Neuron (in vitro differentiated cells): ENCODE results near the gene AMZ1.
"Not testable (repeated sequence)": the region's sequence is repeated elsewhere in the genome, so short reads cannot be mapped to it uniquely, and the experiment has no call there.

ENCODE experiments used
- H2AFZ ChIP-seq: one replicate; pipeline ENCODE4 v1.6.1; 2013; ENCODE audit warnings: low read depth, mild to moderate bottlenecking, inconsistent platforms, low read length, moderate library complexity
- H3K27me3 ChIP-seq: one replicate; pipeline ENCODE4 v1.6.1; 2013; ENCODE audit warnings: low read length; ENCODE audit not compliant: insufficient read depth
- H3K36me3 ChIP-seq: one replicate; pipeline ENCODE4 v1.6.1; 2013; ENCODE audit warnings: low read length; ENCODE audit not compliant: insufficient read depth
- H3K4me1 ChIP-seq: one replicate; pipeline ENCODE4 v1.6.1; 2013; ENCODE audit warnings: low read length; ENCODE audit not compliant: insufficient read depth
- H3K4me3 ChIP-seq: 2 replicates; pipeline ENCODE4 v1.5.1; 2013; ENCODE audit warnings: mild to moderate bottlenecking, low read length, moderate library complexity
- H3K9me3 ChIP-seq: one replicate; pipeline ENCODE4 v1.6.1; 2013; ENCODE audit warnings: low read length

AMZ1 gene

DNA sequence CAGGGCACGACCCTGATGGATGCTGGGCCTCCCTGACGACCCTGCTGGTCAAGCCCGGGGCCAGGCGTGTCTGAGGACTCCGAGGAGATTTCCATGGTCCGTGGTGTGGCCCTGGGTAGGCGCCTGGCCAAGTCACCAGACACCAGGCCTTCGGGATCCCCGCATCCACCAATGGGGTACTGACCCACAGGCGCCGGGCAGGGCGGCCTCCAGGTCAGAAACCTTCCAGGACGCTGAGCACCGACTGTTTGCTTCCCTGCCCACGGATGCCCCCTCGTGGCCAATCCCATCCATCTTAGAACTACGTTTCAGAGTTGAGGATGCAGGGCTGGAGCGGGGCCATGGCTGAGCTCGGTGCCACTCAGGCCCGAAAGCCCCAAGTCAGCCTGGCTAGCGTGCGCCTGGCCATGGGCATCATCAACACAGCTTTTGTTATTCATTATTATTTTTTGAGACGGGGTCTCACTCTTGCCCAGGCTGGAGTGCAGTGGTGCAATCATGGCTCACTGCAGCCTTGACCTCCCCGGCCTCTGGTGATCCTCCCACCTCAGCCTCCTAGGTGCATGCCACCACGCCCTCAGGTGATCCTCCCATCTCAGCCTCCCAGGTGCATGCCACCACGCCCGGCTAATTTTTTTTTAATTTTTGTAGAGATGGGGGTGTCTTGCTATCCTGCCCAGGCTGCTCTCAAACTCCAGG is 7.1 kb upstream of the AMZ1 start:
- Histone ChIP-seq H3K4me3 (no peak overlapping the region), H3K36me3 (no peaks in the 10 kb centered on the region), H3K4me1 (peaks cover 16% of the 10 kb centered on the region), H3K27me3 (no peaks in the 10 kb centered on the region), H3K9me3 (peaks cover 2% of the 10 kb centered on the region), H2AFZ (no peak overlapping the region)

- peaks cover 2% of the 10 kb centered on the region for H3K9me3 ChIP-seq
- no peak overlapping the region for H3K4me3 ChIP-seq
- no peaks in the 10 kb centered on the region for H3K36me3 ChIP-seq
- peak overlapping the region; percentile 14 for H2AFZ ChIP-seq
- peaks cover 2% of the 10 kb centered on the region for H3K27me3 ChIP-seq
- peaks cover 16% of the 10 kb centered on the region for H3K4me1 ChIP-seq
Observed at GRCh38 chr7:2681929-2682799, 5.8 kb upstream of the AMZ1 start.

- peaks cover 2% of the 10 kb centered on the region for H3K9me3 ChIP-seq
- no peak overlapping the region for H2AFZ ChIP-seq
Observed at GRCh38 chr7:2684501-2684900, 3.5 kb upstream of the AMZ1 start.

DNA sequence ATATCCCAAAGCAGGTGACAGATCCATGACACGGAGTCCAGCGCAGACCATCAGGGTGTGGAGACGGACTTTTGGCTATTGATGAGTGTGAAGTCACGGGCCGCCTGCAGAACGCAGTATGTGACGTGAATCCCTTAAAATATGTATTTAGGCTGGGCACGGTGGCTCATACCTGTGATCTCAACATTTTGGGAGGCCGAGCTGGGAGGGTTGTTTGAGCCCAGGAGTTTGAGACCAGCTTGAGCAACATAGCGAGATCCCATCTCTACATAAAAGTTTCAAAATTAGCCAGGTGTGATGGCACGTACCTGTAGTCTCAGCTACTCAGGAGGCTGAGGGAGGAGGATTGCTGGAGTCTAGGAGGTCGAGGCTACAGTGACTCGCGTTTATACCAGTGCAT is 1.9 kb upstream of the AMZ1 start:
- Histone ChIP-seq H2AFZ (no peak overlapping the region), H3K4me3 (no peak overlapping the region), H3K27me3 (peaks cover 38% of the 10 kb centered on the region)

More at GRCh38 chr7:2684501-2684900, 3.5 kb upstream of the AMZ1 start:
- H3K36me3 ChIP-seq = no peaks in the 10 kb centered on the region
- no peak overlapping the region for H3K4me3 ChIP-seq
- H3K4me1 ChIP-seq = peaks cover 29% of the 10 kb centered on the region
- H3K27me3 ChIP-seq = peaks cover 24% of the 10 kb centered on the region

GRCh38 chr7:2687338-2687869 is 598 bp upstream of the AMZ1 start:
- no peaks in the 10 kb centered on the region for H3K36me3 ChIP-seq
- peaks cover 18% of the 10 kb centered on the region for H3K4me1 ChIP-seq
- H2AFZ ChIP-seq = no peak overlapping the region
- peaks cover 2% of the 10 kb centered on the region for H3K9me3 ChIP-seq
- H3K4me3 ChIP-seq = no peak overlapping the region
- H3K27me3 ChIP-seq = peaks cover 38% of the 10 kb centered on the region

More for the DNA sequence above, 1.9 kb upstream of the AMZ1 start:
- peaks cover 29% of the 10 kb centered on the region for H3K4me1 ChIP-seq
- peaks cover 2% of the 10 kb centered on the region for H3K9me3 ChIP-seq
- no peaks in the 10 kb centered on the region for H3K36me3 ChIP-seq

DNA sequence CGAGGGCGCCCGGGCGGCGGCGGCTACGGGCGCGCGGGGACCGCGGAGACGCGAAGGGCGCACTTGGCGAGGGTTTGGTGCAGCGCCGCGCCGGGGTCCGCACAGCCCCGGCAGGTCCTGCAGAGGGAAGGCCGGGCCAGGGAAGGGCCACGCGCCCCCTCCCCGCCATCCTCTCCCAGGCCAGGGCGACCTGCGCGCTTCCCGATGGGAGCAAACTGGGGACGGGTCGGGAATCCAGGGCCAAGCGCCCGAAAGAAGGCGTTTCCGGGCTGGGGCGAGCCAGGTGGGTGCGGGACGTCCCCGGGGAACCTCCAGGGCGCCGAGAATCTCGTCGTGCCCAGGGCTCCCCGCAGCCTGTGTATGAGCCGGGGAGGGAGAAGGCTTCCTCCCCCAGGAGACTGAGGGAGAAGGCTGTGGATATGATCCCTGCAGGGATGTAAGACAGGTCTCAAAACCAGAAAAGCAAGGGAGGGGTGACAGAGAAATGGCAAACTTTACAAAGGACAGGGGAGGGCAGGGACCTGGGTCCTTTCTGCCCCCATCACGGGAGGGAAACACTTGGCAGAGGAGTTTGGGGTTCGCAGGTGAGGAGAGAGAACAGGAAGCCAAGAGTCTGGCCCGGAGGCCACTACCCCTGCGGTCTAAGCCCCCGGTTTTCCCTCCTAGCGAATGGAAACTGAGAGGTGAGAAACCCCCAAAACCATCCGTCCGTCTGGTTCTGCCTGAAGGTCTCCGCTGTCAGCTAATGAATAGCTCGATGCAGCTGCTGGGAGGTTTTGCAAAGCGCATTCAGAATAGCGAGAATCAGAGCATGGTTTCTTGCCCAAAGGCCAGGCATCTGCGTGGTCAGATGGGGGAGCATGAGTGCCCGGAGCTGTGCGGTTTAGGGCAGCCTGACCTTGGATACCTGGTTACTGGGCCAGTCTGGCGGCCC is 674 bp downstream of the AMZ1 start:
- Histone ChIP-seq H3K36me3 (no peaks in the 10 kb centered on the region), H3K27me3 (peaks cover 38% of the 10 kb centered on the region), H3K4me1 (peaks cover 13% of the 10 kb centered on the region), H3K9me3 (peaks cover 4% of the 10 kb centered on the region), H3K4me3 (no peak overlapping the region), H2AFZ (peak overlapping the region; percentile 35)

GRCh38 chr7:2689343-2689847 is 1.4 kb downstream of the AMZ1 start:
- Histone ChIP-seq H3K36me3 (no peaks in the 10 kb centered on the region), H3K4me1 (peaks cover 13% of the 10 kb centered on the region), H3K4me3 (no peak overlapping the region), H3K9me3 (peaks cover 4% of the 10 kb centered on the region), H2AFZ (no peak overlapping the region), H3K27me3 (peaks cover 38% of the 10 kb centered on the region)

DNA sequence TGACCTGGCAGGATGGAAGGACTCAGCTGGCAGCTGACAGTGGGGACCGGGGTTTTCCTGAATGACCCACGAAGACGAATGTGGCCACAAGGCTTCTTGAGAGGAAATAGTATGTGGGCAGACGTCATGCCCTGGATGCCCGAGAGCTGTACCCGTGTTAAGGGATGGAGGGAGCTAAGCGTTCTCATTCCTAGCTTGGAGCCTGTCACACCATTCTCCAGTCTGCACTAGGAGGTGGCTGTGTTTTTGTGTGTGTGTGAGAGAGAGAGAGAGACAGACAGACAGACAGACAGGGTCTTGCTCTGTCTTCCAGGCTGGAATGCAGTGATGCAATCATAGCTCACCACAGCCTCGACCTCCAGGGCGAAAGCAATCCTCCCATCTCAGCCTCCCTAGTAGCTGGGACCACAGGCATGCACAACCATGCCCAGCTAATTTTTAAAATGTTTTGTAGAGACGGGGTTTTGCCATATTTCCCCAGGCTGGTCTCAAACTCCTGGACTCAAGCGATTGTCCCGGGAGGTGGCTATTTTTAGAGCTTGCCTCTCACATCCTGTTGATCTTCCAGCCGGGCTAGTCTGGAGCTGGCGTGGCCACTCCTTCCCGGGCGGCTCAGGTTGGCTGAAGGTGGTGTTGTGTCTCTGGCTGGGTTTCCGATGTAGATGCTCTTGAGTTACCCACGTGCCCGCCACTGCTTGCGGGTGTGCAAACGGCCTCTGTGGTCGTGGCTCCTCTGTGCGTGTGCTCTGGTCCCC is 2.1 kb downstream of the AMZ1 start:
- no peak overlapping the region for H2AFZ ChIP-seq
- H3K4me1 ChIP-seq = peaks cover 13% of the 10 kb centered on the region
- H3K36me3 ChIP-seq = no peaks in the 10 kb centered on the region
- peaks cover 4% of the 10 kb centered on the region for H3K9me3 ChIP-seq
- H3K27me3 ChIP-seq = peaks cover 38% of the 10 kb centered on the region
- H3K4me3 ChIP-seq = no peak overlapping the region

DNA sequence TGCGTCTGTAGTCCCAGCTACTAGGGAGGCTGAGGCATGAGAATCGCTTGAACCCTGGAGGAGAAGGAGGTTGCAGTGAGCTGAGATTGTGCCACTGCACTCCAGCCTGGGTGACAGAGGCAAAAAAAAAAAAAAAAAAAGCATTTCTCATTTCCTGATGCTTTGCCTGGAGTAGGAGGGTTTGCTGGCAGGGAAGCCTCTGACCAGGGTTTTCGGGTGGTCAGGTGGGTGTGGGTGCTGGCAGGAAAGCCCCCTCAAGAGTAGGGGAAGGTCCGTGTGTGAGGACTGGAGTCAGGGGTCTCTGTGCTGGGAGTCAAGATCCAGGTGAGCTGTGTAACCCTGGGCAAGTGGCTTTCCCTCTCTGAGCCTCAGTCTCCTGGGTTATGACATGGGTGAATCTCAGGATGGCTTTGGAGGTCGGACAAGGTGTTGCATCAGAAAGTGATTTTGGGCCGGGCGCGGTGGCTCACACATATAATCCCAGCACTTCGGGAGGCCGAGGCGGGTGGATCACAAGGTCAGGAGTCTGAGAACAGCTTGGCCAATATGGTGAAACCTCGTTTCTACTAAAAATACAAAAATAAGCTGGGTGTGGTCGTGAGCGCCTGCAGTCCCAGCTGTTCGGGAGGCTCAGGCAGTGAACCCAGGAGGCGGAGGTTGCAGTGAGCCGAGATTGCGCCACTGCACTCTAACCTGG is 3.2 kb downstream of the AMZ1 start:
- peaks cover 13% of the 10 kb centered on the region for H3K4me1 ChIP-seq

GRCh38 chr7:2691932-2692439 is 4.0 kb downstream of the AMZ1 start:
- not testable (repeated sequence) for H2AFZ ChIP-seq, H3K4me3 ChIP-seq, H3K9me3 ChIP-seq, H3K36me3 ChIP-seq
- Histone ChIP-seq H3K4me1 (peaks cover 13% of the 10 kb centered on the region), H3K27me3 (peaks cover 37% of the 10 kb centered on the region)

More for the DNA sequence above, 3.2 kb downstream of the AMZ1 start:
- no peak overlapping the region for H3K4me3 ChIP-seq
- H2AFZ ChIP-seq = no peak overlapping the region
- no peaks in the 10 kb centered on the region for H3K36me3 ChIP-seq
- H3K27me3 ChIP-seq = peaks cover 38% of the 10 kb centered on the region
- H3K9me3 ChIP-seq = peaks cover 4% of the 10 kb centered on the region

- H3K4me1 ChIP-seq = peaks cover 12% of the 10 kb centered on the region
- H3K27me3 ChIP-seq = peaks cover 32% of the 10 kb centered on the region
- peaks cover 4% of the 10 kb centered on the region for H3K9me3 ChIP-seq
Observed at GRCh38 chr7:2692543-2692942, 4.5 kb downstream of the AMZ1 start.

More at GRCh38 chr7:2692543-2692942, 4.5 kb downstream of the AMZ1 start:
- no peak overlapping the region for H3K4me3 ChIP-seq
- no peak overlapping the region for H2AFZ ChIP-seq
- no peaks in the 10 kb centered on the region for H3K36me3 ChIP-seq
